GM21786 (cell line): Measurements from ENCODE around the gene FAM149A.

Source experiments
- ATAC-seq: cut with Tn5 transposase; IDR thresholded peaks from one replicate; pipeline ENCODE4 v1.9.1; 2021; ENCODE audit not compliant: unreplicated experiment

The FAM149A gene

GRCh38 chr4:186104114-186104889 lies at the start of gene FAM149A:
FAM149A (plus strand) TSS chr4:186104704.
- ATAC-seq, result peak; percentile 68

- peak; percentile 100 for ATAC-seq
Measured at GRCh38 chr4:186058253-186058979, 46.1 kb upstream of the FAM149A start.

GRCh38 chr4:186058980-186059316 lies 45.6 kb upstream of the FAM149A start:
- no peak for ATAC-seq

- no peak for ATAC-seq
Measured at GRCh38 chr4:186061921-186062320, 42.6 kb upstream of the FAM149A start.

- ATAC-seq, result peak; percentile 88
Measured at GRCh38 chr4:186067757-186068385, 36.6 kb upstream of the FAM149A start.

- ATAC-seq, result no peak
Measured at GRCh38 chr4:186068581-186069348, 35.7 kb upstream of the FAM149A start, which contains the start of gene TLR3. TLR3 (plus strand) TSS chr4:186069156; CDS start chr4:186076620, 7,464 bp downstream.

GRCh38 chr4:186069729-186070128 lies 34.8 kb upstream of the FAM149A start:
- ATAC-seq, result no peak

- ATAC-seq, result no peak
Measured at GRCh38 chr4:186072516-186072915, 32.0 kb upstream of the FAM149A start.

- no peak for ATAC-seq
Measured at GRCh38 chr4:186074189-186074588, 30.3 kb upstream of the FAM149A start.

GRCh38 chr4:186078981-186079638 lies 25.4 kb upstream of the FAM149A start:
- no peak for ATAC-seq

GRCh38 chr4:186079694-186080093 lies 24.8 kb upstream of the FAM149A start:
- ATAC-seq, result no peak

GRCh38 chr4:186081202-186081807 lies 23.2 kb upstream of the FAM149A start:
- no peak for ATAC-seq

- ATAC-seq, result no peak
Measured at GRCh38 chr4:186082221-186082620, 22.3 kb upstream of the FAM149A start.

GRCh38 chr4:186088523-186088922 lies 16.0 kb upstream of the FAM149A start:
- no peak for ATAC-seq

- no peak for ATAC-seq
Measured at GRCh38 chr4:186092296-186092695, 12.2 kb upstream of the FAM149A start.

- no peak for ATAC-seq
Measured at GRCh38 chr4:186095406-186095805, 9.1 kb upstream of the FAM149A start.

- no peak for ATAC-seq
Measured at GRCh38 chr4:186096681-186097165, 7.8 kb upstream of the FAM149A start.

GRCh38 chr4:186097386-186097785 lies 7.1 kb upstream of the FAM149A start:
- no peak for ATAC-seq

- no peak for ATAC-seq
Measured at GRCh38 chr4:186102931-186103330, 1.6 kb upstream of the FAM149A start.
